Omental fat pad (tissue), 4 donors: ENCODE measurements around the gene ADAM22. TPM values are rescaled to one million over a fixed set of nuclear protein-coding genes. Genes with fewer than 3 reads are reported as not detected.

Source experiments
- ATAC-seq: fragments of 150-250 bp; one replicate; pipeline ENCODE4 v1.9.1; 2016; ENCODE audit warnings: mild to moderate bottlenecking, moderate library complexity; ENCODE audit not compliant: low FRiP score
- DNase-seq: peaks from one replicate; pipeline ENCODE4 v3.0.0-alpha.2; 2019; ENCODE audit warnings: low spot score
- CTCF ChIP-seq, 3 donors: fragments of 450-650 bp; IDR thresholded peaks; one replicate each; pipeline ENCODE4 v1.5.1; 2016 to 2017; ENCODE audit warnings: antibody characterized with exemption in 3 of 3, mild to moderate bottlenecking in 3 of 3, moderate library complexity in 2 of 3
- total RNA-seq, 4 donors: library from RNA; depleted of rRNA; stranded (reverse); fragments of >200 nt; gene quantifications; one replicate each; pipeline ENCODE4 v1.1.0, GENCODE V29; 2016

The ADAM22 gene
- total RNA-seq, 4 donors from 2014 or later = 0.82 to 7.3 (median 3.4) TPM

GRCh38 chr7:88216276-88216675 is 282.2 kb downstream of the ADAM22 start:
- no peak for TF ChIP-seq CTCF (IDR thresholded peaks at IDR 0.05)
- DNase-seq (no peak), ATAC-seq (no peak)

GRCh38 chr7:88217675-88218428 is 283.8 kb downstream of the ADAM22 start:
- DNase-seq (no peak), ATAC-seq (no peak)
- no peak for TF ChIP-seq CTCF (IDR thresholded peaks at IDR 0.05)

- TF ChIP-seq CTCF (IDR thresholded peaks at IDR 0.05) = no peak
- ATAC-seq (no peak), DNase-seq (no peak)
Observed at GRCh38 chr7:88218429-88218745, 284.3 kb downstream of the ADAM22 start.

GRCh38 chr7:88218836-88219605 is 285.0 kb downstream of the ADAM22 start:
- ATAC-seq (peak; percentile 69), DNase-seq (no peak)
- no peak for TF ChIP-seq CTCF (IDR thresholded peaks at IDR 0.05)

- peak in 2 of 3 donors; percentile 61 to 72 for TF ChIP-seq CTCF (IDR thresholded peaks at IDR 0.05)
- peak; percentile 99 for ATAC-seq
- peak; percentile 56 for DNase-seq
Observed at GRCh38 chr7:88219781-88220747, 286.0 kb downstream of the ADAM22 start, which contains the start of gene SRI. TSS of gene SRI (minus strand) at chr7:88220038. CDS start at chr7:88220026, 12 bp downstream.

GRCh38 chr7:88223265-88223664 is 289.2 kb downstream of the ADAM22 start:
- DNase-seq = no peak
- no peak for ATAC-seq
- no peak for TF ChIP-seq CTCF (IDR thresholded peaks at IDR 0.05)
